NOMO-1 treated with dmso at 0.1 percent for 144 hours (cell line): ENCODE data around the gene XPO6.

Experiments used
- DNase-seq: peaks from one replicate; lab custom pipeline; 2025; ENCODE audit not compliant: unreplicated experiment; lab: John Stamatoyannopoulos, UW

The XPO6 gene

DNA sequence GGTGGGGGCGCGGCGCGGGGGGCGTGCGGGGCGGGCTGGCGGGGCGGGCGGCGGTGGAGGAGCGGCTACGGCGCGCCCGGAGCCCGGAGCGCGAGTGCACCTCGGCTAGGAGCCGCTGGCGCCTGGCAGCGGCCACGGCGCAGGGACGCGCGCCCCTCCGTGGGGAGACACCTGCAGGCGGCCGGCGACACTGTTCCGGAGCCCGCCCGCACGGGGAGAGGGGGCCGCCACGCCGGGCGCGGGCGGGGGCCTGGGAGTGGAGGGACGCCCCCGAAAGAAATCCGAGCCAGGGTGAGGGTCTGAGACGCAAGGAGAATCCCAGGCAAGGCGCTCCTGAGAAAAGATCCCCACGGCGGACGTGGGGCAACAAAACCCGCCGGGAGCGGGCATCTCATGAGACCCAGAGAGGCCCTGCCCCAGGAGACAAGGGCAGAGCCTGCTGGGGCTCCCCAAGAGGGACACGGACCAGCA lies 148.1 kb downstream of the XPO6 start, which contains the start of gene GSG1L:
TSS of gene GSG1L (minus strand) at position 124 of the 471 bp plus-strand sequence. CDS start 290 bp downstream, outside the sequence.
- no peak for DNase-seq

DNA sequence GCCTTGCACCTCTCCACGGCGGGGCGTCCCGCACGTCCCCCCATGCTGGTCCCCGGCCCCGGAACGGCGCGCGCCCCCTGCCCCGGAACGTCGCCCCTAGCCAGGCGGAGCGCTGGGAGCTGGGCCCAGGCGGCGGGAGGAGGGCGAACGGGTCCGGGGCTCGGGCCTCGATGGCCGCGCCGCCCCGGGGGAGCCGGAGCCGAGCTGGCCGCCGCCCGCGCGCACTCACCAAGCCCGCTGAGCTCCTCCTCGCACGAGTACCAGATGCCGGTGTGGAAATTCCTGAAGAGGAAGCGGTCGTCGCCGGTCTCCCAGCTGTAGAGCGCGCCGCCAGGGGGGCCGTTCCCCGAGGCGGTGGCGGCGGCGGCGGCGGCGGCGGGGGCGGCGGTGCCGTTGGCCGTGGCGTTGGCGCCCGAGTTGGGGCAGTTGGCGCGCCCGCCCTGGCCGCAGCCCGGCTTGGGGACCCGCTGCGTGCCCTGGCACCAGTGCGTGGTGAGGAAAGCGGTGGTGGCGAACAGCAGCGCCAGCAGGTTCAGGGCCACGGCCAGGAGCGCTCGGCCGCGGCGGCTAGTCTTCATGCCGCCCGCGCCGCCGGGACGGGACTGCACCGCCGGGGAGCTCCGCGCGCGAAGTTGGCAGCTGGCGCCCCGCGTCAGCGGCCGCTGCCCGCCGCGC lies 148.8 kb downstream of the XPO6 start:
- DNase-seq, result peak; percentile 29

DNA sequence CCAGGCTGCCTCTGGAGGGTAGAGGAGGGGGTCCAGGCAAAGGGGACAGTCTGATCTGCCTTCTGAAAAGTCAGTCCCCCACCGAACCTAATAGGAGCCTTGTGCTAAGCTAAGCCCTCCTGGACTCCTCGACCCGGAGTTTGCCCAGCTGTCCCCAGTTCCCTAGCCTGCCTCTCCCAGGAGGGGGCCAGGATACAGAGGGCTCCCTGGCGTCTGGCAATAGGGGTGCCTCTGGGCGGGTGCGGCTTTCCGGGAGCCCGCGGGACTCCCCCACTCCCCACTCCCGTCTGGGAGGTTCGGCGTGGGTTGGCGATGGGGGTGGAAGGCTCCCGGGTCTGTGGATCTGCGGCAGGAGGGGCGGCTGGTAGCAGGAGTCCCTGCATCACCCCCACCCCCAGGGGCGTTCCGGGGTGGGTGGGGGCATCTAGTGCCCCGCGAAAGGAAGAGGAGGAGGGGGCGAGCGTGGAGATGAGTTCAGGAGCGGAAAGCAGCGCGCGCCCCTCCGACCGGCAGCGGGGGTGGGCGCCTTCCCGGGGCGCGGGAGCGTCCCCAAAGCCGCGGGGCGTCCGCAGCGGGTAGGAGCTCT lies 149.4 kb downstream of the XPO6 start:
- DNase-seq, result no peak

DNA sequence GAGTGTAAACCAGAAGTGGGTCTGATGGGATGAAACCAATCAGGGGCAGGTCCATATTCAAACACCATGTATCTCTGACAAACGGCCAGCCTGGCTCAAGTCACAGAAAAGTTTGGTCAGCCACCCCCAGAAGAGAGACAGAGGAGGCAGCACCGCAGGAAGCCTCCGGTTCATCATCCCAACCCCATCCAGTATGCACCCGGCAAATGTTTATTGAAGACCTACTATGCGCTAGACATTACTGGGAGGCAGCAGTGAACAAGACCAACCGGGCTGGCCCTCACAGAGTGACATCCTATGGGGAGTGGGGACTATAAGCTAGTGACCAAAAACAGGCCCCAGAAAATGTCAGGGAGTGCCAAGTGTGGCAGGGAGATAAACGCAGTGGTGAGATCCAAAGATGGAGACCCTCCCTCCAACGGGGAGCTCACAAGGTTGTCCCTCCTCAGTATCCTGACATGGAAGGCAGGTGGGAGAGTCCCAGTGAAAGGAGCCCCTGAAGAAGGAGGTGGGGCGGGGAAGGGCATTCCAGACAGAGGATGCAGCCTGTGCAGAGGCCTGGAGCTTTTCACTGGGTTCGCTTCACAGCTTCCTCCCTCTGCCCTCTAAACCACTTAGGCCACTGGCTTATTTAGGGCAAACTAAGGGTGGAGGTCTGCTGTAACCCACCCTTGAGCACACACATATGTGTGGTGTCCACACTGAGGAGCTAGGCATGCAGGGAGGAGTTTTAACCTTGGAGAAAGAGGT lies 150.2 kb downstream of the XPO6 start:
- DNase-seq, result no peak

DNA sequence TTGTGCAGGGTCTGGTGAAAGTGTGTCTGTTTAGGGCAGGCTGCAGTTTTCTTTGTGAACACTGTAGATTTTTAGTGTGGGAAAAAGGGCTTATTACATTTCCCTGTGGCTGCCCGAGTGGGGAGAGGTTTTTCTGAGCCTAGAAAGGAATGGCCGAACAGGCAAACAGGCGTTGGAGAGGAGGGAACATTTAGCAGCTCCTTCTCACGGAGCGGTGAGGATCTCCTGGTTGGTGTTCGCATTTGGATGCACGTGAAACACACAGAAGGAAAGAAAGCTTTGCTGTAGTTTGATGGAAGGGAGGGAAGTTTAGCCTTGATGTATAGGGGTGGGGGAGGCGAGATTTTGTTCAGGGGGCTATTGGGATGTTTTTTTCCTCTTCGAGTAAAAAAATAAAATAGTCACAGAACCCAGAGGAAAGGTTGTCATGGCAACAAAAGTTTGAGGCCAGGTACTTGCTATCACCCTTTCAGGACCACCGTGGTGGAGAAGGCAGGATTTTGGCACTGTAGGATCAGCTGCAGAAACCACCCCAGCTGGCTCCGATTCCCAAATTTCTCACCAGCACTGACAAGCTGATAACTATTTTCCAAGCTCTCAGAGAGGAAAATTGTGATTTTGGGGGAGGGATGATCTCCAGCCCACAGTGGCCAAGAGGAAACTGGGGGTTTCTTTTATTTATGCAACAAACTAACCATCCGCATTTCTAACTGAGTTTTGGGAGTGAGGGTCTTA lies 151.8 kb downstream of the XPO6 start:
- DNase-seq, result no peak

DNA sequence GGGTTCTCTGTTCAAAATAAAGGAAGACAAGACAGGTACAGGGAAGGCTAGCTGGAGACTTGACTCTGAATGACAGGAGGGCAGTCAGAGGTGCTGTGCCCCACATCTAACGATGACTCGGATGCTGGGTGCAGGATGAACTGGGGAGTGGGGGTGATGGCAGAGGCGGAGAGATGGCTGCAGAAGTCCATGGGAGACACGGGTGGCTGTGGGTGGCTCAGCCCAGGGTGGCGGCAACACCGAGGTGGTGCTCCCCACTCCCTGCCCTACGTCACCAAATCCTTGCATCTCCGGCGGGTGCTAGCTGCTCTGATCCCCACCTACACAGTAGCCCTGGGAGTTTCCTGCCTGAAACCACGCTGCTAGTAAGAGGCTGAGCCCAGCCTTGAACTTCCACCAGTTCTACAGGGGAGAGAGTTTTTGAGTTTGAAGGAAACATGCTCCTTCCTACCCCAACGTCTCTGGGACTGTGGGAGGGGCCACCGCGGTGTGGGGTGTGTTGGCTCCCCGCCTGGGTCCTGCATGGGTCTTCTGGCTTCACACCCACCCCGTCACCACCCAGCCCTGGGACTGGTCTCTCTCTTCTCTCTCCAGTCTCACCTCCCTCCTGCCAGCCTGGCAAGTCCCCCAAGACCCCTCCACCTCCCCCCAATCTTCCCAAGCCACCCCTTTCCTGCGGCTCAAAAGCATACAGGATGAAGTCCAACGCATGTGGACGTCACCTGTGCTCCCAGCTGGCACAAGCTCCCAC lies 152.8 kb downstream of the XPO6 start:
- no peak for DNase-seq

DNA sequence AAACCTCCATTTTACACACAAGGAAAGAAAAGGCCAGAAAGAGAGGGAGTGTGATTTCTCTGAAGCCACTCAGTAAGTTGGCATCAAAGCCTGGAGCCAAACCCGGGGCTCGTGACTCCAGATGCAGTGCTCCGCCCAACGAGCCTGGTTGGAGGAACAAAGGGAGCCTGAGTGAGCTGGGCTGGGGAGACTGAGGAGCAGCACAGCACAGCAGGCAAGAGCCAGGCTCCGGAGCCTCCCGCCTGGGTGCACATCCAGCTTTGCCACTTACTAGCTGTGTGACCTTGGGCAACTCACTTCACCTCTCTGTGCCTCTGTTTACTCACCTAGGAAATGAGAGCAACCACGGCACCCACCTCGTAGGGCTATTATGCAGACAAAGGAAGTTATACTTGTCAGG lies 153.8 kb downstream of the XPO6 start:
- no peak for DNase-seq

DNA sequence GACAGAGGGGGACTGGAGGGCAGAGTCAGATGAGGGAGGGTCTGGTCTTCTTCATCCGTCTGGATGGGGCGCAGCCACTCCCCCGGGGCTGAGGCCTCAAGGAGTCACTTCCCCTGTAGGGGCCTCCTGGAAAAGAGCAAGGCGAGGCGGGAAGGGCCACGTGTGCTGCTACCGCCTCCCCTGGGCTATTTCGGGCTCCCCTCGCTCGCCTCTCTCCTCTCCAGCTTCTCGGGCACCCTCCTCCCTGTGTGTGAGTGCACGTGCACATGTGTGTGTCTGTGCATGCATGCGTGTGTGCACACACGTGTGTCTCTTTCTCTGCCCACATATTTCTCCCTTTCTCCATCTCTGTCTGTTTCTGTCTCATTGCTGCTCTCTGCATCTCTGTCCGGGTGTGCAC lies 158.3 kb downstream of the XPO6 start:
- DNase-seq, result no peak

DNA sequence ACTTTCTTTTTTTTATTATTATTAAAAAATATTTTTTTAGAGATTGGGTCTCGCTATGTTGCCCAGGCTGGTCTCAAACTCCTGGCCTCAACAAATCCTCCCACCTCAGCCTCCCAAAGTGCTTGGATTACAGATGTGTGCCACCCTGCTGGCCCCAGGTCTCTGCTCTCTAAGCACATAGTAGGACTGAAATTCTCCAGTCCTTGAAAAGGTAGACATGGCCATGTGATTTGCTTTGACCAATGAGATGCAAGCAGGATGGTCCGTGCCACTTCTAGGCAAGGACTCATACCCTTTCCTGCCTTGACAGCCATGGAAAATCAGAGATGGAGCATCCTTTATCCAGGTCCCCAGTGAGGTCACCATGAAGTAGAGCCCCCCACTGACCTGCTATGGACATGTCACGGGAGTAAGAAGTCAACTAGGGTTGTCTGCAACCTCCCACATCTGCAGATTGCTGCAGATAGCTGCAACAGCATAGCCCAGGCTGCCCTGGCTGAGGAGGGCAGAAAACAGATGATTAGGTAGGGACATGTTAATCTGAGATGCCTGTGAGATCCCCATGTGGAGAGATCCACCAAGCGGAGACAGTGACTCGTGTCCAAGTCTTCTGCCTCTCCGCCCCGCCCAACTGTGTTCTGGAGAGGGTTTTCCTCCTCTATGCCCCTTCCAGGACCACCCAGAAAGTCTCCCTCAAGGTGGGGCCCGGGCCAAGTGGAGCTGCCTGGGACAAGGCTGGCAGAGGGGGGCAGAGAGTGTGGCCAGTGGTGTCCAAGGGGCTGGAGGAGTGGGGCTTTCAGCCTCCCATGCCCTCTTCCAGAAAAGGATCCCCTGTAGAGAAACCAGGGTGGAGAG lies 159.3 kb downstream of the XPO6 start:
- no peak for DNase-seq

DNA sequence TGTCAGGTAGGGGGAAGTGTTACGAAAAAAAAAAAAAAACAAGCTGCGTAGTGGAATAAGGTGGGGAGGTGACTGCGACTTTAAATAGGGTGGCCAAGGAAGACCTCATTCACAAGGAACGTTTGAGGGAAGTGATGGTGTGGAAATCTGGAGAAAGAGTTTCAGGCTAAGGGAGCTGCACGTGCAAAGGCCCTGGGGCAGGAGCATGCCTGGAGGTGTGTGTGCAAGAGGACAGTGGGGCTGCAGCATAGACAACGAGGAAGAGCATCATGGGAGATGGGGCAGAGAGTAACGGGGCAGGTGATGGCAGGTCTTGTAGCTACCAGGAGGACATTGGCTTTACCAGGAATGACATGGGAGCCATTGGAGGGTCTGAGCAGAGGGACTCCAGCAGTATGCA lies 160.3 kb downstream of the XPO6 start:
- DNase-seq, result no peak
